RWPE2 (cell line): ENCODE data around the gene DNAH7.

ENCODE experiments used
- ATAC-seq: fragments of 200-7000 bp; cut with Tn5 transposase; 3 replicates; pipeline ENCODE4 v1.9.1; 2021; ENCODE audit warnings: low read depth
- DNase-seq: peaks from one replicate; pipeline ENCODE4 v3.0.0-alpha.2; 2020; ENCODE audit warnings: low spot score
- H3K27ac ChIP-seq: fragments of 450-650 bp; 2 replicates; pipeline ENCODE4 v1.5.1; 2017; ENCODE audit warnings: mild to moderate bottlenecking; ENCODE audit not compliant: poor library complexity, severe bottlenecking
- H3K27me3 ChIP-seq: fragments of 250-450 bp; sonication (Bioruptor Pico); 2 replicates; pipeline ENCODE4 v1.5.1; 2021; ENCODE audit warnings: mild to moderate bottlenecking, moderate library complexity; ENCODE audit not compliant: insufficient read depth, poor library complexity, severe bottlenecking
- H3K36me3 ChIP-seq: fragments of 250-450 bp; sonication (Bioruptor Pico); 2 replicates; pipeline ENCODE4 v1.5.1; 2020; ENCODE audit warnings: low read depth, mild to moderate bottlenecking, moderate library complexity
- H3K4me1 ChIP-seq: fragments of 250-450 bp; sonication (Bioruptor Pico); 2 replicates; pipeline ENCODE4 v1.5.1; 2021; ENCODE audit warnings: mild to moderate bottlenecking, moderate library complexity; ENCODE audit not compliant: insufficient read depth, poor library complexity, severe bottlenecking
- H3K4me3 ChIP-seq: fragments of 250-450 bp; sonication (Bioruptor Pico); 2 replicates; pipeline ENCODE4 v1.5.1; 2021; ENCODE audit warnings: mild to moderate bottlenecking, moderate library complexity; ENCODE audit not compliant: severe bottlenecking
- H3K9me3 ChIP-seq: fragments of 250-450 bp; sonication (Bioruptor Pico); 2 replicates; pipeline ENCODE4 v1.5.1; 2021; ENCODE audit warnings: mild to moderate bottlenecking, moderate library complexity; ENCODE audit not compliant: severe bottlenecking
- TF ChIP-seq, protein P1 (sequence below): fragments of 450-650 bp; IDR thresholded peaks from one replicate; pipeline ENCODE4 v1.5.1; 2017; ENCODE audit warnings: mild to moderate bottlenecking, moderate library complexity; ENCODE audit not compliant: poor library complexity, severe bottlenecking

DNAH7 gene

GRCh38 chr2:196046123-196046917, 22.3 kb downstream of the DNAH7 start:
- DNase-seq (no peak), ATAC-seq (peak; percentile 29; the same call in 1 of the 3 replicates)
- Histone ChIP-seq H3K27me3 (no peaks in the 10 kb centered on the region), H3K4me1 (no peaks in the 10 kb centered on the region), H3K9me3 (no peaks in the 10 kb centered on the region), H3K4me3 (no peak overlapping the region), H3K27ac (no peak overlapping the region), H3K36me3 (no peaks in the 10 kb centered on the region)
- TF ChIP-seq, protein P1, sequence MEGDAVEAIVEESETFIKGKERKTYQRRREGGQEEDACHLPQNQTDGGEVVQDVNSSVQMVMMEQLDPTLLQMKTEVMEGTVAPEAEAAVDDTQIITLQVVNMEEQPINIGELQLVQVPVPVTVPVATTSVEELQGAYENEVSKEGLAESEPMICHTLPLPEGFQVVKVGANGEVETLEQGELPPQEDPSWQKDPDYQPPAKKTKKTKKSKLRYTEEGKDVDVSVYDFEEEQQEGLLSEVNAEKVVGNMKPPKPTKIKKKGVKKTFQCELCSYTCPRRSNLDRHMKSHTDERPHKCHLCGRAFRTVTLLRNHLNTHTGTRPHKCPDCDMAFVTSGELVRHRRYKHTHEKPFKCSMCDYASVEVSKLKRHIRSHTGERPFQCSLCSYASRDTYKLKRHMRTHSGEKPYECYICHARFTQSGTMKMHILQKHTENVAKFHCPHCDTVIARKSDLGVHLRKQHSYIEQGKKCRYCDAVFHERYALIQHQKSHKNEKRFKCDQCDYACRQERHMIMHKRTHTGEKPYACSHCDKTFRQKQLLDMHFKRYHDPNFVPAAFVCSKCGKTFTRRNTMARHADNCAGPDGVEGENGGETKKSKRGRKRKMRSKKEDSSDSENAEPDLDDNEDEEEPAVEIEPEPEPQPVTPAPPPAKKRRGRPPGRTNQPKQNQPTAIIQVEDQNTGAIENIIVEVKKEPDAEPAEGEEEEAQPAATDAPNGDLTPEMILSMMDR, result no peak

DNA sequence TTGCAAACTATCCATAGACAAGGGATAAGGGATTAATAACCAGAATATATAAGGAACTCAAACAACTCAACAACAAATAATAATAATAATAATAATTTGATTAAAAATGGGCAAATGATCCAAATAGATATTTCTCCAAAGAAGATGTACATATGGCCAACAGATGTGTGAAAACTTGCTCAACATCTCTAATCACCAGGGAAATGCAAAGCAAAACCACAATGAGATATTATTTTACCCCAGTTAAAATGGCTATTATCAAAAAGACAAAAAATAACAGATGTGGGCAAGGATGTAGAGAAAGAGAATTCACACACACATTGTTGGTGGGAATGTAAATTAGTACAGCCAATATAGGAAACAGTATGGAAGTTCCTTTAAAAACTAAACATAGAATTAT, 26.9 kb downstream of the DNAH7 start:
- TF ChIP-seq, protein P1, result no peak
- no peaks in the 10 kb centered on the region for H3K4me1 ChIP-seq
- no peaks in the 10 kb centered on the region for H3K36me3 ChIP-seq
- DNase-seq (no peak), ATAC-seq (no peak)
- no peaks in the 10 kb centered on the region for H3K27me3 ChIP-seq
- H3K9me3 ChIP-seq, result no peaks in the 10 kb centered on the region
- H3K27ac ChIP-seq, result no peak overlapping the region
- no peak overlapping the region for H3K4me3 ChIP-seq

- Histone ChIP-seq H3K27me3 (no peaks in the 10 kb centered on the region), H3K27ac (no peak overlapping the region), H3K4me1 (no peaks in the 10 kb centered on the region), H3K36me3 (no peaks in the 10 kb centered on the region), H3K9me3 (no peaks in the 10 kb centered on the region), H3K4me3 (no peak overlapping the region)
- TF ChIP-seq, protein P1, result no peak
- ATAC-seq (no peak), DNase-seq (no peak)
Measured at GRCh38 chr2:196040218-196040617, 28.4 kb downstream of the DNAH7 start.

- H3K27me3 ChIP-seq, result no peaks in the 10 kb centered on the region
- H3K9me3 ChIP-seq, result no peaks in the 10 kb centered on the region
- TF ChIP-seq, protein P1, result no peak
- H3K4me1 ChIP-seq, result no peaks in the 10 kb centered on the region
- ATAC-seq (no peak), DNase-seq (no peak)
- H3K36me3 ChIP-seq, result no peaks in the 10 kb centered on the region
- no peak overlapping the region for H3K4me3 ChIP-seq
- H3K27ac ChIP-seq, result no peak overlapping the region
Measured at GRCh38 chr2:196036442-196036841, 32.2 kb downstream of the DNAH7 start.

DNA sequence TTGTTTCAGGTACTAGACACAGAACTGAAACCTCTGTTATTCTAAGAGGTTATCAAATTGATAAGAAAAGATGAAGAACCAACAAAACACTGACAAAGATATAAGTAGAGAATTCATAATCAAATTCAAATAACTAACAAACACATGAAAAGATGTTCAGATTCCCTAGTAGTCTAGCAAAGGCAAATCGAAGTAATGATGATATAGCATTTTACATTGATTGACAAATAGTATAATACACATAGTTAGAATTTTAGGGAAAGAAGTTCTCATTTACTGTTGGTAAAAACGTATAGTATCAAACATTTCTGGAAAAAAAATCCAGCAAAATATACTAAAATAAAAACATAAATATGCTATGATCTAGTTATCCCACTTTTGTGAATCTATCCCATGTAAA, 50.6 kb downstream of the DNAH7 start:
- TF ChIP-seq, protein P1, result no peak
- Histone ChIP-seq H3K4me3 (no peak overlapping the region), H3K27me3 (no peaks in the 10 kb centered on the region), H3K9me3 (no peaks in the 10 kb centered on the region), H3K36me3 (no peaks in the 10 kb centered on the region), H3K4me1 (no peaks in the 10 kb centered on the region), H3K27ac (no peak overlapping the region)
- ATAC-seq, result no peak
- no peak for DNase-seq
